Measurements from ENCODE around the gene ZNG1F.
"Not testable (repeated sequence)": the region's sequence is repeated elsewhere in the genome, so short reads cannot be mapped to it uniquely, and the experiment has no call there.

The ZNG1F gene

DNA sequence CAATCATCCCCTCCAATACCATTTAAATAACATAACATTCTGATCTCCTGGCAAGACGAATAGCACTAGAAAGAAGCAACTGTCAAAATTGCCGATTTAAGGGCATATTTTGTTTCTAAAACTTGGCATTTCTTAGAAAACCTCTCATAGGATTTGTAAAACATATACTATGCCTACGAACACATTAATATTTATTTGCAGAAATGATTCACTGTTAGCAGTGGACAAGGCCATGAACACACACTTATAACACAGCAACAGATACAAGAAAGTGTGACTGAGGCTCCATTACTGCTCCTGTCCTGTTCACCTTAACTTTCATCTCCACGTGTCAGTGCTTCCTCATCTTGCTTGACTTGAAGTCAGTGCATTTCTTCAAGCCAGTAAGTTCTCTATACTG is 106.8 kb downstream of the ZNG1F start:
- not testable (repeated sequence) for DNase-seq
